Thyroid gland (tissue), 4 donors: ENCODE results near the gene CPLX1.

ENCODE experiments used
- CTCF ChIP-seq, 6 experiments: fragments of 200-600 bp in 3 of 6; fragments of 450-650 bp in 3 of 6; sonication (generic) in 3 of 6; IDR thresholded peaks; one replicate each; pipeline ENCODE4 v1.5.1; 2016 to 2019; ENCODE audit warnings: antibody characterized with exemption in 6 of 6, mild to moderate bottlenecking in 2 of 6, inconsistent platforms in 1 of 6, moderate library complexity in 1 of 6
- POLR2A ChIP-seq, 2 donors: fragments of 450-650 bp; IDR thresholded peaks; one replicate each; pipeline ENCODE4 v1.6.1; 2017; ENCODE audit warnings: antibody characterized with exemption in 2 of 2, mild to moderate bottlenecking in 2 of 2, moderate library complexity in 1 of 2

- TF ChIP-seq CTCF (IDR thresholded peaks at IDR 0.05) (no peak), POLR2A (IDR thresholded peaks at IDR 0.05) (no peak)
Measured at GRCh38 chr4:764405-765169, 61.3 kb downstream of the CPLX1 start.
